ENCODE data around the gene KCNK13. TPM values are rescaled to one million over a fixed set of nuclear protein-coding genes. Genes with fewer than 3 reads are reported as not detected.

KCNK13 gene
- total RNA-seq, 1 donor from 2014 or later: not detected

DNA sequence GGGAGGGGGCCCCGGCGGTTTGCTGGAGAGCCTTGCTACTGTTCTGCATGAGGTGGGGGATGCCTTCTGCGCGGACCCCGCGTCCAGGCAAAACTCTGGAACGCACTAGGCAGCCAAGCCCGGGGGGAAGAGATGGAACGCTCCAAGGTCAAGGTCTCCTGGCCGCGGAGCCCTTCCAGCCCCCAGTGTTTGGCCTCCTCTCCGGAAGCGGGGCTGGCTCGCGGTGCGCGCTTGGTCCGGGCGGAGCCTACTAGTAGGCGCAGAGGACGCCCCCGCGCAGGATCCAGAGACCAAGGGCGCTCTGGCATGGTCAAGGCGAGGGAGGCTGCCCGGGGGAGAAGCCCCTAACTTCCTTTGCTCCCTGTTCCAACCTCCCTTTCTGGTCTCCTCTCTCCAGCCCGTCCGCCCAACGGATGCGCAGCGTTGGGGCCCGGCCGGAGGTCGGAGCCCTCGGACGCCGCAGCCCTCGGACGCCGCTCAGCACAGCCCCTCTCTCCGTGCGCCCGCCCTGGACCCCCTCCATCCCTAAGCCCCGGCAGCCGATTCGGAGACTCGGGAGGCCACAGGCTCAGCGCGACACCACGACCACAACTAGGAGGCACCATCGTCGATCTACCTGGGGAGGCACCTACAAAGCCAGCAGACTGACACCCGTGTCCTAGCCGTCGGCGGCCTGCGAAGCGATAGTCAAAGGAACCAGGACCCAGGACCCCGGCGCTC is 669 bp upstream of the KCNK13 start:
- Histone ChIP-seq H3K36me3 (no peaks in the 10 kb centered on the region), H3K9me3 (no peaks in the 10 kb centered on the region), H3K27ac (no peak overlapping the region), H3K4me3 (peak overlapping the region; percentile 31 to 51), H3K27me3 (no peaks in the 10 kb centered on the region), H3K4me1 (peaks cover 19% of the 10 kb centered on the region)
- no peak for DNase-seq (ENCODE audit: extremely low spot score in 2 of 2)
- TF ChIP-seq, protein P1, sequence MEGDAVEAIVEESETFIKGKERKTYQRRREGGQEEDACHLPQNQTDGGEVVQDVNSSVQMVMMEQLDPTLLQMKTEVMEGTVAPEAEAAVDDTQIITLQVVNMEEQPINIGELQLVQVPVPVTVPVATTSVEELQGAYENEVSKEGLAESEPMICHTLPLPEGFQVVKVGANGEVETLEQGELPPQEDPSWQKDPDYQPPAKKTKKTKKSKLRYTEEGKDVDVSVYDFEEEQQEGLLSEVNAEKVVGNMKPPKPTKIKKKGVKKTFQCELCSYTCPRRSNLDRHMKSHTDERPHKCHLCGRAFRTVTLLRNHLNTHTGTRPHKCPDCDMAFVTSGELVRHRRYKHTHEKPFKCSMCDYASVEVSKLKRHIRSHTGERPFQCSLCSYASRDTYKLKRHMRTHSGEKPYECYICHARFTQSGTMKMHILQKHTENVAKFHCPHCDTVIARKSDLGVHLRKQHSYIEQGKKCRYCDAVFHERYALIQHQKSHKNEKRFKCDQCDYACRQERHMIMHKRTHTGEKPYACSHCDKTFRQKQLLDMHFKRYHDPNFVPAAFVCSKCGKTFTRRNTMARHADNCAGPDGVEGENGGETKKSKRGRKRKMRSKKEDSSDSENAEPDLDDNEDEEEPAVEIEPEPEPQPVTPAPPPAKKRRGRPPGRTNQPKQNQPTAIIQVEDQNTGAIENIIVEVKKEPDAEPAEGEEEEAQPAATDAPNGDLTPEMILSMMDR (IDR thresholded peaks at IDR 0.05): no peak
- no peak for TF ChIP-seq POLR2AphosphoS5 (IDR thresholded peaks at IDR 0.05; ENCODE audit: insufficient read depth in 1 of 2, low read depth in 1 of 2)
- TF ChIP-seq POLR2A (IDR thresholded peaks at IDR 0.05): no peak
- intact Hi-C loops (cut with DNase I): no loop called here

DNA sequence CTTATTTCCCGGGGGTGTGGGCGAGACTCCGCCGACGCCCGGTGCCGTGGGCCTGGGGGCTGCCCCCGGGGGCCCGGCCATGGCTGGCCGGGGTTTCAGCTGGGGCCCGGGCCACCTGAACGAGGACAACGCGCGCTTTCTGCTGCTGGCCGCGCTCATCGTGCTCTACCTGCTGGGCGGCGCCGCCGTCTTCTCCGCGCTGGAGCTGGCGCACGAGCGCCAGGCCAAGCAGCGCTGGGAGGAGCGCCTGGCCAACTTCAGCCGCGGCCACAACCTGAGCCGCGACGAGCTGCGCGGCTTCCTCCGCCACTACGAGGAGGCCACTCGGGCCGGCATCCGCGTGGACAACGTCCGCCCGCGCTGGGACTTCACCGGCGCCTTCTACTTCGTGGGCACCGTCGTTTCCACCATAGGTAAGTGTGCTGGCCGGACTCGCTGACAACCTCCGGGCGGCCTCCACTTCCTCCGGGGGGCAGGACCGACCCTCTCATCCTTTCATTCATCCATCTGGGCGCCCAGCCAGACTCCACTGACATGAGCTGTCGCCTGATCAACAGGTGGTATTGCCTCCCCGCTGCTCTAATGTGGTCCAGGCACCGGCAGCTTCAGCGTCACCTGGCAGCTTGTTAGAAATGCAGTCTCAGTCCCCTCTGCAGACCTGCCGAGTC is 467 bp downstream of the KCNK13 start:
- no peaks in the 10 kb centered on the region for H3K9me3 ChIP-seq
- peak overlapping the region; percentile 31 to 51 for H3K4me3 ChIP-seq
- TF ChIP-seq POLR2AphosphoS5 (IDR thresholded peaks at IDR 0.05; ENCODE audit: insufficient read depth in 1 of 2, low read depth in 1 of 2): no peak
- TF ChIP-seq POLR2A (IDR thresholded peaks at IDR 0.05): no peak
- TF ChIP-seq, protein P1 (IDR thresholded peaks at IDR 0.05): no peak
- H3K27me3 ChIP-seq: no peaks in the 10 kb centered on the region
- no peaks in the 10 kb centered on the region for H3K36me3 ChIP-seq
- peaks cover 19% of the 10 kb centered on the region for H3K4me1 ChIP-seq
- intact Hi-C loops (cut with DNase I): no loop called here
- no peak for DNase-seq (ENCODE audit: extremely low spot score in 2 of 2)
- no peak overlapping the region for H3K27ac ChIP-seq

DNA sequence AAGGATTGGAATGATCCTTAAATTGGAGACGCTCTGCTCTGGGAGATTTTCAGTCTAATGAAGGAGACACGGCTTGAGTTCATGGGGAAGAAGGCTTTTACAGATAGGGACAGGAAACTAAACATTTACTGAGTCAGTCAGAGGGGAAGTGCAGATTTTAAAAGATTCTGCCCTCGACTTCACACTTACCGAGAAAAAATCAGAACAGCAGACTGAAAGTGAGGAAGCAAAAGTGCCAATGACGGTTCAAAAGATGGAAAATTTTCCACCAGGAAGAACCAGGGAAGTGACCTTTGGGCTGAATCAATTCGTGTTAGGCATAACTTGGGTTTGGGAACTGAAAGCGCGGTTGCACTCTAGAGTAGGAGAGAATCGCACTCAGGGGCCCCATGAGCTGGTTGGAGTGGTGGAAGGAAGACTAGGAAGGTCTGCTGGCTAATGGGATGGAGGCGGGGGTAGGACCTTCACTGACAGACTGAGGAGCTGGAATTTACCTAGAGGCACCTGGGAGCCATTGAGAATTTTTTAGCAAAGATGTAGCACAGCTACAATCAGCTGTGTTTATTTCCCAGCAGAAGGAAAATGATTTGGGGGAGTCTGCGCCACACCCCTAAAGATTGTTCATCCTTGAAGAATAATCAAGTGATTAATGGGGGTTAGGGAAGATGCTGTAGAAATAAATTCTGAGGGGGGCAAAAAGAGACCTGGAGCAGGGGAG is 1.2 kb downstream of the KCNK13 start:
- peaks cover 19% of the 10 kb centered on the region for H3K4me1 ChIP-seq
- intact Hi-C loops (cut with DNase I): no loop called here
- DNase-seq (ENCODE audit: extremely low spot score in 2 of 2): no peak
- no peak overlapping the region for H3K27ac ChIP-seq
- H3K4me3 ChIP-seq: no peak overlapping the region
- no peaks in the 10 kb centered on the region for H3K9me3 ChIP-seq
- no peaks in the 10 kb centered on the region for H3K36me3 ChIP-seq
- TF ChIP-seq POLR2A (IDR thresholded peaks at IDR 0.05): no peak
- no peak for TF ChIP-seq POLR2AphosphoS5 (IDR thresholded peaks at IDR 0.05; ENCODE audit: insufficient read depth in 1 of 2, low read depth in 1 of 2)
- TF ChIP-seq, protein P1 (IDR thresholded peaks at IDR 0.05): no peak
- no peaks in the 10 kb centered on the region for H3K27me3 ChIP-seq

DNA sequence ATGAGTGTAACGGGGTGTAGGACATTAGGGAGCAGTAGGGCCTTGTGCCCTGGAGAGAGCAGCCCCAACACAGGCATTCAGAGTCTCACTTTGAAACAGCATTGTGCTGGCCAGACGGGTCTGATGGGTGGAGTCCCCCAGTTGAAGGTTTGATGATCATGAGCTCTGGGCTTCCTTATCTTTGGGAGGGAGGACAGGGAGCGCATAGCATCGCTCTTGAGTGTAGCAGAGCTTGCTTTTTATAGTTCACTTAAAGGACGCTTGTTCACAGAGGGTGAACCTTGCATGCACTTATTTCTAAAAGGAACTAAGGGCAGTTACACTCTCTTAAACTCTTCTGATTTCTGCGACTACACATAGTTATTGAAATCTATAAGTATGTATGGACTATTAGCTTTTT is 10.6 kb downstream of the KCNK13 start:
- Histone ChIP-seq H3K9me3 (no peaks in the 10 kb centered on the region), H3K4me3 (no peak overlapping the region), H3K27ac (no peak overlapping the region), H3K4me1 (no peaks in the 10 kb centered on the region), H3K36me3 (no peaks in the 10 kb centered on the region), H3K27me3 (no peaks in the 10 kb centered on the region)
- TF ChIP-seq, protein P1 (IDR thresholded peaks at IDR 0.05): no peak
- no peak for TF ChIP-seq POLR2A (IDR thresholded peaks at IDR 0.05)
- no peak for TF ChIP-seq POLR2AphosphoS5 (IDR thresholded peaks at IDR 0.05; ENCODE audit: insufficient read depth in 1 of 2, low read depth in 1 of 2)
- DNase-seq (ENCODE audit: extremely low spot score in 2 of 2): no peak
- intact Hi-C loops (cut with DNase I): no loop called here

Data from vagina (tissue), 2 donors.